ENCODE measurements around the gene CLASP1. TPM values are rescaled to one million over a fixed set of nuclear protein-coding genes. Genes with fewer than 3 reads are reported as not detected.
"Not testable (repeated sequence)": the region's sequence is repeated elsewhere in the genome, so short reads cannot be mapped to it uniquely, and the experiment has no call there.

The CLASP1 gene
- total and polyA plus RNA-seq, 4 donors, result 11.8 to 81.8 (median 40.3) TPM

- Histone ChIP-seq H3K27ac (ENCODE audit: low read depth in 1 of 2, low read length in 2 of 2) (no peak overlapping the region), H3K9me3 (ENCODE audit: control insufficient read depth, low read length) (no peaks in the 10 kb centered on the region), H3K4me1 (ENCODE audit: control insufficient read depth in 1 of 2, insufficient read depth in 2 of 2, low read length in 2 of 2) (no peaks in the 10 kb centered on the region), H3K27me3 (ENCODE audit: control insufficient read depth in 1 of 2, insufficient read depth in 2 of 2, low read length in 1 of 2) (no peaks in the 10 kb centered on the region), H3K36me3 (ENCODE audit: control insufficient read depth in 1 of 2, insufficient read depth in 2 of 2, low read length in 1 of 2) (peaks cover 13% of the 10 kb centered on the region in 2 donors), H3K4me3 (ENCODE audit: low read length in 2 of 2) (no peak overlapping the region)
- ATAC-seq (ENCODE audit: low FRiP score) (no peak), DNase-seq (no peak)
- intact Hi-C loops (cut with DNase I), result no loop called here
- 85 to 91% methylated on average over 4 of the region's 4 CpGs for WGBS, 2 donors
These were observed 199.0 kb downstream of the CLASP1 start for GRCh38 chr2:121450301-121450700.

GRCh38 chr2:121446647-121447241 lies 202.5 kb downstream of the CLASP1 start:
- no peak overlapping the region for H3K27ac ChIP-seq (ENCODE audit: low read depth in 1 of 2, low read length in 2 of 2)
- H3K9me3 ChIP-seq (ENCODE audit: control insufficient read depth, low read length), result no peaks in the 10 kb centered on the region
- no peak for ATAC-seq (ENCODE audit: low FRiP score)
- H3K4me1 ChIP-seq (ENCODE audit: control insufficient read depth in 1 of 2, insufficient read depth in 2 of 2, low read length in 2 of 2), result no peaks in the 10 kb centered on the region
- 84 to 88% methylated on average over 8 of the region's 8 CpGs for WGBS, 2 donors
- intact Hi-C loops (cut with DNase I), result no loop called here
- no peaks in the 10 kb centered on the region for H3K27me3 ChIP-seq (ENCODE audit: control insufficient read depth in 1 of 2, insufficient read depth in 2 of 2, low read length in 1 of 2)
- peaks cover 11 to 16% of the 10 kb centered on the region in 2 donors for H3K36me3 ChIP-seq (ENCODE audit: control insufficient read depth in 1 of 2, insufficient read depth in 2 of 2, low read length in 1 of 2)
- no peak overlapping the region for H3K4me3 ChIP-seq (ENCODE audit: low read length in 2 of 2)
- no peak for DNase-seq

GRCh38 chr2:121442889-121443288 lies 206.4 kb downstream of the CLASP1 start:
- WGBS, 2 donors, result 76 to 95% methylated on average over 3 of the region's 3 CpGs
- intact Hi-C loops (cut with DNase I), result no loop called here

GRCh38 chr2:121438290-121438689 lies 211.0 kb downstream of the CLASP1 start:
- DNase-seq; H3K36me3 ChIP-seq (ENCODE audit: control insufficient read depth in 1 of 2, insufficient read depth in 2 of 2, low read length in 1 of 2); ATAC-seq (ENCODE audit: low FRiP score); H3K27ac ChIP-seq (ENCODE audit: low read depth in 1 of 2, low read length in 2 of 2); H3K4me1 ChIP-seq (ENCODE audit: control insufficient read depth in 1 of 2, insufficient read depth in 2 of 2, low read length in 2 of 2); H3K27me3 ChIP-seq (ENCODE audit: control insufficient read depth in 1 of 2, insufficient read depth in 2 of 2, low read length in 1 of 2); H3K4me3 ChIP-seq (ENCODE audit: low read length in 2 of 2); H3K9me3 ChIP-seq (ENCODE audit: control insufficient read depth, low read length); intact Hi-C loops (cut with DNase I): not testable (repeated sequence)
- 79 to 92% methylated on average over 1 of the region's 1 CpG for WGBS, 2 donors

More at GRCh38 chr2:121442889-121443288, 206.4 kb downstream of the CLASP1 start:
- peaks cover 5 to 11% of the 10 kb centered on the region in 2 donors for H3K36me3 ChIP-seq (ENCODE audit: control insufficient read depth in 1 of 2, insufficient read depth in 2 of 2, low read length in 1 of 2)
- no peaks in the 10 kb centered on the region for H3K9me3 ChIP-seq (ENCODE audit: control insufficient read depth, low read length)
- no peak overlapping the region for H3K4me3 ChIP-seq (ENCODE audit: low read length in 2 of 2)
- no peaks in the 10 kb centered on the region for H3K27me3 ChIP-seq (ENCODE audit: control insufficient read depth in 1 of 2, insufficient read depth in 2 of 2, low read length in 1 of 2)
- H3K27ac ChIP-seq (ENCODE audit: low read depth in 1 of 2, low read length in 2 of 2), result no peak overlapping the region
- ATAC-seq (ENCODE audit: low FRiP score) (no peak), DNase-seq (no peak)
- no peaks in the 10 kb centered on the region for H3K4me1 ChIP-seq (ENCODE audit: control insufficient read depth in 1 of 2, insufficient read depth in 2 of 2, low read length in 2 of 2)

GRCh38 chr2:121436918-121437317 lies 212.3 kb downstream of the CLASP1 start:
- no peak for DNase-seq
- Histone ChIP-seq H3K4me3 (ENCODE audit: low read length in 2 of 2) (no peak overlapping the region), H3K4me1 (ENCODE audit: control insufficient read depth in 1 of 2, insufficient read depth in 2 of 2, low read length in 2 of 2) (no peaks in the 10 kb centered on the region), H3K27me3 (ENCODE audit: control insufficient read depth in 1 of 2, insufficient read depth in 2 of 2, low read length in 1 of 2) (no peaks in the 10 kb centered on the region), H3K36me3 (ENCODE audit: control insufficient read depth in 1 of 2, insufficient read depth in 2 of 2, low read length in 1 of 2) (peaks cover 0 to 3% of the 10 kb centered on the region in 2 donors), H3K27ac (ENCODE audit: low read depth in 1 of 2, low read length in 2 of 2) (no peak overlapping the region), H3K9me3 (ENCODE audit: control insufficient read depth, low read length) (no peaks in the 10 kb centered on the region)
- 97 to 100% methylated on average over 3 of the region's 3 CpGs for WGBS, 2 donors
- intact Hi-C loops (cut with DNase I), result no loop called here
- no peak for ATAC-seq (ENCODE audit: low FRiP score)

GRCh38 chr2:121435790-121436189 lies 213.5 kb downstream of the CLASP1 start:
- no peak for ATAC-seq (ENCODE audit: low FRiP score)
- Histone ChIP-seq H3K36me3 (ENCODE audit: control insufficient read depth in 1 of 2, insufficient read depth in 2 of 2, low read length in 1 of 2) (peaks cover 0 to 3% of the 10 kb centered on the region in 2 donors), H3K27me3 (ENCODE audit: control insufficient read depth in 1 of 2, insufficient read depth in 2 of 2, low read length in 1 of 2) (no peaks in the 10 kb centered on the region), H3K9me3 (ENCODE audit: control insufficient read depth, low read length) (no peaks in the 10 kb centered on the region), H3K4me1 (ENCODE audit: control insufficient read depth in 1 of 2, insufficient read depth in 2 of 2, low read length in 2 of 2) (no peaks in the 10 kb centered on the region), H3K4me3 (ENCODE audit: low read length in 2 of 2) (no peak overlapping the region), H3K27ac (ENCODE audit: low read depth in 1 of 2, low read length in 2 of 2) (no peak overlapping the region)
- no peak for DNase-seq
- WGBS, 2 donors, result 91 to 97% methylated on average over 3 of the region's 3 CpGs
- intact Hi-C loops (cut with DNase I), result no loop called here

- Histone ChIP-seq H3K27ac (ENCODE audit: low read depth in 1 of 2, low read length in 2 of 2) (no peak overlapping the region), H3K9me3 (ENCODE audit: control insufficient read depth, low read length) (no peaks in the 10 kb centered on the region), H3K36me3 (ENCODE audit: control insufficient read depth in 1 of 2, insufficient read depth in 2 of 2, low read length in 1 of 2) (peaks cover 5% of the 10 kb centered on the region in 2 donors), H3K27me3 (ENCODE audit: control insufficient read depth in 1 of 2, insufficient read depth in 2 of 2, low read length in 1 of 2) (no peaks in the 10 kb centered on the region), H3K4me1 (ENCODE audit: control insufficient read depth in 1 of 2, insufficient read depth in 2 of 2, low read length in 2 of 2) (no peaks in the 10 kb centered on the region), H3K4me3 (ENCODE audit: low read length in 2 of 2) (no peak overlapping the region)
- DNase-seq (no peak), ATAC-seq (ENCODE audit: low FRiP score) (no peak)
- 97 to 98% methylated on average over 1 of the region's 1 CpG for WGBS, 2 donors
- intact Hi-C loops (cut with DNase I), result no loop called here
These were observed 218.0 kb downstream of the CLASP1 start for GRCh38 chr2:121431214-121431613.

GRCh38 chr2:121429927-121430520 lies 219.2 kb downstream of the CLASP1 start:
- 92 to 95% methylated on average over 16 of the region's 16 CpGs for WGBS, 2 donors
- ATAC-seq (ENCODE audit: low FRiP score) (no peak), DNase-seq (no peak)
- no peaks in the 10 kb centered on the region for H3K27me3 ChIP-seq (ENCODE audit: control insufficient read depth in 1 of 2, insufficient read depth in 2 of 2, low read length in 1 of 2)
- no peak overlapping the region for H3K27ac ChIP-seq (ENCODE audit: low read depth in 1 of 2, low read length in 2 of 2)
- no peak overlapping the region for H3K4me3 ChIP-seq (ENCODE audit: low read length in 2 of 2)
- no peaks in the 10 kb centered on the region for H3K9me3 ChIP-seq (ENCODE audit: control insufficient read depth, low read length)
- H3K4me1 ChIP-seq (ENCODE audit: control insufficient read depth in 1 of 2, insufficient read depth in 2 of 2, low read length in 2 of 2), result no peaks in the 10 kb centered on the region
- intact Hi-C loops (cut with DNase I), result no loop called here
- H3K36me3 ChIP-seq (ENCODE audit: control insufficient read depth in 1 of 2, insufficient read depth in 2 of 2, low read length in 1 of 2), result peaks cover 5 to 6% of the 10 kb centered on the region in 2 donors

Data from aorta (tissue), 5 donors.